ENCODE measurements around the gene ECEL1.

- TF ChIP-seq CTCF (IDR thresholded peaks at IDR 0.05) = no peak
- TF ChIP-seq POLR2A (IDR thresholded peaks at IDR 0.05) = no peak
These were observed 37.6 kb upstream of the ECEL1 start for GRCh38 chr2:232525199-232525598.

Measured in Peyer's patch (tissue), 4 donors.